GM12801 (cell line): ENCODE results near the gene TRERF1.

Source experiments
- CTCF ChIP-seq: IDR thresholded peaks from one replicate; pipeline ENCODE4 v1.5.1; 2011; ENCODE audit warnings: control low read depth; ENCODE audit not compliant: insufficient read length; ENCODE audit errors: extremely low read depth

Gene TRERF1

GRCh38 chr6:42453654-42454427, 2.1 kb upstream of the TRERF1 start:
- TF ChIP-seq CTCF, result no peak

GRCh38 chr6:42453031-42453653, 1.4 kb upstream of the TRERF1 start:
- TF ChIP-seq CTCF, result no peak

GRCh38 chr6:42452171-42453030, 675 bp upstream of the TRERF1 start:
- TF ChIP-seq CTCF, result no peak

DNA sequence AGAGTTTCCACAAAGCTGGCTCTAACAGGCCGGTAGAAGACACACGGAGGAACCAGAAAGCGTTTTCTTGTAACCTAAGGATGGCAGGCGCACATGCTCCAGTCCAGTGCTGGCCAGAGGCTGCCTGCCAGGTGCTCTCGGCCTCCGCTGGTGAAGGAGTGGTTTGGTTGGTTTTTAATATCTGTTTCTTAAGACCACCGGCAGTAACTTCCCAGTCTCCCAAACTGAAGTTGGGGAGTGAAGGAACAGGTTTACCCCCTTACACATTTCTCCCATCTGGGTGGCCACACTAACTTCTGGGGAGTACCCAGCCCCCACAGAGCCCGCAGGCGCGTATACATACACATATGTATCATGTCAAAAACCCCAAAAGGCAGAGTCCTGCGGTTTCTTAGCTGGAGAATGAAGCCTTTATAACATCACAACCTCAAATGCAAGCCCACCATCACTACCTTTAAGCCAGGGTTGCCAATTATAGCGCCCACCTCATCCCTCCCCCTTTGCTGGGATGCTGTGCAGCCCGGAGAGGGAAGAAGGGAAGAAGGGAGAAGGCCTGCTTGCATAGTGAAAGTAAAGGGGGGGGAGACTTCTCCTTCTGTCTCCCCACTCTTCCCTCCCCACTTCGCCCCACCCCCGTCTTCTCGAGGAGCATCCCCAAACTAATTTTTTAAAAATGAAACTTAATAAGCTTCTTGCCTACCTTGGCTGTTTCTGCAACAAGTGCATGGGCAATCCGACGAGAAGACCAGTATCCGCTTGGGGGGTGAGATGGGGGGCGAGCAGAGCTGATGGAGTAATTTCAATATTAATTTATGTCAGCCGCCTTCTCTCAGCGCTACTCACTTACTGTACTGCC, 1.0 kb downstream of the TRERF1 start:
- TF ChIP-seq CTCF, result no peak

DNA sequence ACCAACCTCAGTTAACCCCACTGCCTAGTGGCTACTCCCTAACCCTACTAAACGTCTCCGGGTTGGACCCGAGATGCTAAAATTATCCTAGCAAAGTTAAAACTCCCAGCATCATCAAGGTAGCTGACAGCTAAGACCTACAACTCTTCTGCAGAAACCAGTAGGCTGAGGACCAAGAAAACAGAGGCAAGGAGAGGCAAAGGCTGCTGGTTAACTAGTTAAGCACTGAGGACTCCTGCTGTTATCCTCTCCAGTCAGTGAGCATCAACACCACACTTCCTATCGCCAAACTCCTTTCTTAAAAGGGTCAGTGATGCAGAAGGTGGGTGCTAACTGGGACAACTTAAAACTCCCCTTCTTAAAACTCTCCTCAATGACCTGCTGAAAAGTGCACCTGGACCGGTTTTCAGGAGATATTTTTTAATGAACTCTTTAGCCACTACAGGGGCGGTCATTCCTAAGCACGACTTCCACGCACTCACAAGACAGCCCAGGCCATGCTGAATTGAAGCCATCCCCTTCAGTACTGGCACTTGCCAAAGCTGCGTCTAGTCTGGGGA, 1.7 kb downstream of the TRERF1 start:
- TF ChIP-seq CTCF, result no peak

DNA sequence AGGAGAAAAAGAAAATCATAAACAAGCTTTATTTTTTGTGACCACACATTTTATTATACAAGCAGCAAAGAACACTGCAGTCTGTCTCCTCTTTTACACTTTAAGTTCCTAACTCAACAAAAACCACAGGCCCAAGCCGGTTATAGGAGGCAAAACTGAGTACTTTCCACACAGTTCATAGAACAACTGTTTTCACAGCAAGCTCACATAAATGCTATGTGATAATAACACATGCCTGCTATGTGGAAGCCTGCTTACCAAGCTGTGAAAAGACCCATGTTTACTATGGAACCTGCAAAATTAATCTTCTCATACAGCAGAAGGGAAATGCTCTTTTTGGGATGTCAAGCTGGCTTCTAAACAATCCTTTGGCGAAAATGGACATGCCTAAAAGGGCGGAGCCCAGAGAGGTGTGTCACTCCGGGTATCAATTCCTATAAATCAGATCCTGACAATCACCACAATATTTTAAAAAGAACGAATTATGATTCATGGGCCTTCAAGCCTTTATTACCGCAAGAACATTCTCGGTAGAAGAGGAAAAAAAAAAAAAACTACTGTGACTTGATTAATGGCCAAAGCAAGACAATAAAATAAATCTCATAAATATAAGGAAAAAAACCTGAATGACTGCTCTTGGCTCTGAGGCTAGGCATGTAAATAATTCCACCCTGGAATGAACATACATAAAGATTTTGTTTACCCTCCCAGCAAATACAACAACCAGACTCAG, 2.6 kb downstream of the TRERF1 start:
- no peak for TF ChIP-seq CTCF
